T-helper 1 cell treated with Interleukin-12 subunit alpha and Interleukin-12 subunit beta and Interleukin-4 antibody, amounts not matched to agents 30 ng/mL and 1 ng/mL, for 36 hours (primary cell): ENCODE results near the gene ALG6. TPM values are rescaled to one million over a fixed set of nuclear protein-coding genes. Genes with fewer than 3 reads are reported as not detected.
"Not testable (repeated sequence)": the region's sequence is repeated elsewhere in the genome, so short reads cannot be mapped to it uniquely, and the experiment has no call there.

Source experiments
- intact Hi-C: fragments of 100-400 bp; cut with micrococcal nuclease; formaldehyde crosslinking; loops from one replicate; pipeline ENCODE4 v1.15.1; 2024
- total RNA-seq: library from RNA; stranded (reverse); gene quantifications from 2 replicates; pipeline ENCODE4 v1.2.3, GENCODE V29; 2022

The ALG6 gene
- total RNA-seq, 1 donor from 2014 or later: 27.6 TPM

DNA sequence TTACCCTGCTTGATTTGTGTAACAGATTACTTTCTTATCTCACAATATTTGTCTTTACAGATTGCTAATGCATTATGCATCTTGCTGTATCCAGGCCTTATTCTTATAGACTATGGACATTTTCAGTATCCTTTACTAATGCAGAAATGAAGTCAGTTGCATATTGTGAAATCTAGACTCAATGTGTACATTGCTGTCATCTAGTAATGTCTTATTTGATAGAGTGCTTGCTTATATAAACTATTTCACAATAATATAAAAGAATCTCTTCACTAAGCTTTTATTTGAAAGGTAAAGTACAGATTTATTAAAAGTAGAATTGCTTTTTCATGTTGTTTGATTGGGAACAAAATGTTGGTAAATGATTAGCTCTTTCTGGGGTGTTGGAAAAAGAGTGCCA, 39.6 kb downstream of the ALG6 start:
- intact Hi-C loops: no loop called here

DNA sequence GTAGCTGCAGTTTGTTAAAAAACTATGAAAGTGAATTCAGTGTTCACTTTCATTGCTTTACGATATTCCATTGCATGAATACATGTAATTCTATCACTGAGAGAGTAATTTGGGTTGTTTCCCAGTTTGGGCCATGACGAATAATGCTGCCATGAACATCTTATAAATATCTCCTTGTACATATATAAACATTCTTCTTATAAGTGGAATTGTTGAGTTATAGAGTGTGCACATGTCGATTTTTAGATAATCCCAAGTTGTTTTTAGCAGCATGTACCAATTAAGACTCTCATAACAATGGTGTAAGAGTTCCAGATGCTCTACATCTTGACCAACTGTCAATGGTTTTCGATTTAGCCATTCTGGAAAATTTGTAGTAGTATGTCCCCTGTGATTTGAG, 40.9 kb downstream of the ALG6 start:
- intact Hi-C loops: no loop called here

DNA sequence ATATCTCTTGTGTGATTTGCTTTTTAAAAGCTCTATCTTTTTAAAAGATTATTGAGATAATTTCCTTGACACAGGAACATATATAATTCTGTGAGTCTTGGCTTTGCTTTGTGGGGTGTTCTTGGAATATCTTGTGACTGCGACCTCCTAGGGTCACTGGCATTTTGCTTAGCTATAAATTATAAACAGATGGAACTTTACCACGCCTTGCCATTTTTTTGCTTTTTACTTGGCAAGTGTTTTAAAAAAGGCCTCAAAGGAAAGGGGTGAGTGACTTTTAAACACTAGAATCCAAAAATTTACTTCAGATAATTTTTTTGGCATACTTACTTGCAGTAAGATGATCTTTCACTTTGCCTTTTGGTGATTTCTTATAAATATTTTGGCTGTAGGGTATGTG, 43.6 kb downstream of the ALG6 start:
- intact Hi-C loops: no loop called here

DNA sequence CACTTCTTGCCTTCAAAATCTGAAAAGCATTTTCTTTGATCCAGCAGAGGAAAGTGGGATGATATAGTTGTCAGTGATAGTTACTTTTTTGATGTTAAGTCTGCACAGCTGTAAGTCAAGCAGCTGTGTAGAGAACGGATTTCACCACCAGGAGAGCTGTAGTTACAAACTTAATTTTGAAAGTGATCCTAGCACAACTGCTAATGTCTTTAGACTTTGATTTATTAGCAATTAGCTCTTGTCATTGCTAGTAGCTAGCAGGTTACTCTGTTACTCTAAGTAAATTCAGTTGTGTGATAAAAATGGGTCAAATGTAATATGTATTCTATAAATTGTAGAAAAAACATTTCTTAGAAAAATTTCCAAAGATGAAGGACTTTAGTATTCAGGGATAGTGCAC, 46.0 kb downstream of the ALG6 start:
- intact Hi-C loops: no loop called here

DNA sequence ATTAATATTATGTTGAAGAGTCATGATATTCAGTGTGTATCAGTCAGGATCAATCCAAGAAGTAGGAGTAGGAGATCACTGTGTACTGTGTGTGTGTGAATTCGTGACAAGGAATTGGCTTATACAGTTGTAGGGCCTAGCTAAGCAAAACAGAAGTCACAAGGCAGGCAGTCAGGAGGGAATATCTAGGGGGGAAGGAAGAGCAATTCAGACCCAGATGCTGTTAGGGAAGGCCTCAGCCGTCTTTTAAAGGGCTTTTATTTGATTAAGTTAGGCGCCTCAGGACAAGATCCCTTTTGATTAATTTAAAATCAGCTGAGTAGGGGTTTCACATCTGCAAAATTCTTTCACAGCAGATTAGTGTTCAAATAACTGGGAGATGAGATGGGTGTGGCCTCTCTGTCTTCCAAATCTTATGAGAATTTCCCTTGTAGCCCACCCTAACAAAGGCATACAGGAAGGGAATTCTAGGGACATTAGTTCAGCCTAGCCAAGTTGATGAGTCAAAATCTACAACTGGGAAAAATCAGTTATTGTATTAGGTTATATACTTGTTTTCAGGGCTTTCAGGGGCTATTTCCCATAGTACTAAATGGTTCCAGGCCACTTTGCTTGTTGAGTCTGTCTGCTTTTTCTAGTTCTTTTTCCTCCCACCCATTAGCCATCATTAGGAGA, 47.4 kb downstream of the ALG6 start:
- intact Hi-C loops: no loop called here

DNA sequence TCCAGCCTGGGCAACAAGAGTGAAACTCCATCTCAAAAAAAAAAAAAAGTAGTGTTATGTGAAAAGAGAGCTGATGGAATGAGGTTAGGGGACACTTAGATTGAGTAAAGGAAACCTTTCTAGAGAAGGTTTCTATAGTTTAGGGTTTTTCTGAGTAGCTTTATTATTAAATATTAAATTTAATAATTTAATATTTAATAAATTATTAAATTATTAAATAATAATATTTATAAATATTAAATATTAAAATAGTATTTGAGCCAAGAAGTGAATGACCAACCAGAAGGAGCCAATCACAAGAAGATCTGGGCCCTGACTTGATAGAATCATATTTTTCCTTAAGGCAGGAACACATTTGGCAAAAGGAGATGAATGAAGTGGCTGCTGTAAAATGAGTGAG, 50.7 kb downstream of the ALG6 start:
- intact Hi-C loops: no loop called here

DNA sequence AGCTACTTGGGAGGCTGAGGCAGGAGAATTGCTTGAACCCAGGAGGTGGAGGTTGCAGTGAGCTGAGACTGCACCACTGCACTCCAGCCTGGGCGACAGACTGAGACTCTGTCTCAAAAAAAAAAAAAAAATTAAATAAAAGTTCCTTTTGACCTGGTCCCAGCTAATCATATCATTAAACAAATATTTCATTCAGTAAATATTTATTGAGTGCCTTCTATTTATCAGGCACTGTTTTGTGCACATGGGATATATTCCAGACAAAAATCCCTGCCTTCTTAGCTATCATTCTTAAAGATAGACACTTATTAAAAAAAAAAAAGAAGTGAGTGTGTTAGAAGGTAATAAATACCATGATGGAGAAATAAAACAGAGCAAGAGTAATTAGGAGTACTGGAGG, 53.3 kb downstream of the ALG6 start:
- intact Hi-C loops: not testable (repeated sequence)

DNA sequence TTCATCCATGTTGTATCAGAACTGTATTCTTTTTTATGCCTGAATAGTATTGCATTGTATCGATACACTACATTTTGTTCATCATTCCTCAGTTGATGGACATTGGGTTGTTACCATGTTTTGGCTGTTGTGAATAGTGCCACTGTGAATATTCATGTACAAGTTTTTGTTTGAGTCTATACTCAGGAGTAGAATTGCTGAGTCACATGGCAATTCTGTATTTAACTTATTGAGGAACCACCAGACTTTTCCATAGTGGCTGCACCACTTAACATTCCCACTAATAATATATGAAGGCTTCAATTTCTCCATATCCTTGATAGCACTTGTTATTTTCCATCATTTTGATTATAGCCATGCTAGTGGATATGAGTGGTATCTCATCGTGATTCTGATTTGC, 56.2 kb downstream of the ALG6 start:
- intact Hi-C loops: no loop called here

DNA sequence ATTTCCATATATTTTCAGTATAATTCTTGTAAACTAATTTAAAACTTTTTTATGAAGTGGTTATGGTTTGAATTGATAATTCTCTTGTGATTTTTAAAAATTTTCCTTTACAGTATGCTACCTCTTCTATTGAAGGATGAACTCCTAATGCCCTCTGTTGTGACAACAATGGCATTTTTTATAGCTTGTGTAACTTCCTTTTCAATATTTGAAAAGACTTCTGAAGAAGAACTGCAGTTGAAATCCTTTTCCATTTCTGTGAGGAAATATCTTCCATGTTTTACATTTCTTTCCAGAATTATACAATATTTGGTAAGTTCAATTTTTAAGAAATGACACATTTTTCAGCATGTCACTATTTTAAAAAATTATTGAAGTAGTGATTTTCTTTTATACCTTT, 61.4 kb downstream of the ALG6 start:
- intact Hi-C loops: no loop called here

DNA sequence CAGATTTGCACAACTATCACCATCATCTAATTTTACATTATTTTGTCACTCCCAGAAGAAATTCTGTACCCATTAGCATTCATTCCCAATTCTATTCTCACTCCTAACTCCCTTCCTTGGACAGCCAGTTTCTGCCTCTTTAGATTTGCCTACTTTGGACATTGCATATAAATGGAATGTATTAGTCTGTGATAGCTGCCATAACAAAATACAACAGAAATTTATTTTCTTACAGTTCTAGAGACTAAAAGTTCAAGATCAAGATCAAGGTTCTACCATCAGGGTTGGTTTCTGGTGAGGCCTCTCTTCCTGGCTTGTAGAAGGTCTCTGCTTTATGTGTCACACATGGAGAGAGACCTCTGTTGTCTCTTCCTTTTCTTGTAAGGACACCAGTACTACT, 61.9 kb downstream of the ALG6 start:
- intact Hi-C loops: no loop called here

DNA sequence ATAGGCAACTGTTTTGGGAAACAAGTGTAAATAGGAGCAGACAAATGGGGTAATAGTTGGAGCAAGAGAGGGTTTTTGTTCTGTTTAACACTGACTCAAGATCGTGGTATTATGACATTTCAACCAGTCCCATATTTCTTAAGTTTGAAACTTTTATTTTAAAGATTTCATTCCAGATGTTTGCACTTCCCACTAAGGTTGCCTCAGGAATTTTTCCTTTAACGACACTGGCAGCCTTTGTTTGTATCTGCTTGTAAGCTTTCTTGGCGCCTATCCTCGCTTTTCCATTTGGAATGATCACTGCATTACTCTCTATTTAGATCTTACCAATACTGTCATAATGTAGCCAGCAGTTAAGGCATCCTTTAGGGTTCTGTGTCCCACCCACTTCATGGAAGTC, 67.7 kb downstream of the ALG6 start:
- intact Hi-C loops: no loop called here

DNA sequence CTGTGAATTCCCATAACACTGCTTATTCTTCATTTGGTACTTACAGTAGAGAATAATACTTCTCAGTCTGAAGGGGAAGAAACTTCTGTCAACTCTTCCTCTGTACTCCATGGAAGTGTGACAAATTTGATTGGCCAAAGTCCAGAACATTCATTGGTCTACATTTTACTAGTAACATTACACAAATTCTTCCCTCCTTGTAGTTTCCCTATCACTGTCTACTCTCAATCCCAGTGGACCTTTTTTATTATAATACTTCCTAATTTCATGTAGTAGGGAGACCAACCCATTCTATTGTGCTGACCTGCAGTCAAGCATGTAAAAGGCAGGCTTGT, 74.7 kb downstream of the ALG6 start:
- intact Hi-C loops: no loop called here

DNA sequence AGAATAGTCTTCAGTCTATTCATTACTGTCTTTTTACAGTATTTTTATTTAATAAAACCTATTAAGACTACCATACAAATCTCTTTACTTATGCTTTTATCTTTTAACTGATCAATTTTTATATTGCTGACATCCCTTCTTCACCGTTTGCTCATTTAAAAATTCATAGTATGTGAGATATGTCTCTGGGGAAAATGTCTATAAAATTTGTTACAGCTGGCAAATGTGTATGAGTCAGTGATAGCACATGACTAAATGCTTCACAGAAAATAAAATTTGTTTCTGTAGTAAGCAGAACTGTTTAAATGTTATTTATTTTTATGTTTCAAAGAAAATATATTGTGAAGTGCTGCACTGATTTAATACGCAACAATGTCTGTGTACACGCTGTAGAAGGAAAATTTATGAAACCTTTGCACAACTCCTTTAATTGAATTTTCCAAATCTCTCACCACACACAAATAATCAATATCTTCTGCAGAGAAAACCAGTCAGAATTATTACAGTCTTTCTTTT, 81.4 kb downstream of the ALG6 start:
- intact Hi-C loops: no loop called here

DNA sequence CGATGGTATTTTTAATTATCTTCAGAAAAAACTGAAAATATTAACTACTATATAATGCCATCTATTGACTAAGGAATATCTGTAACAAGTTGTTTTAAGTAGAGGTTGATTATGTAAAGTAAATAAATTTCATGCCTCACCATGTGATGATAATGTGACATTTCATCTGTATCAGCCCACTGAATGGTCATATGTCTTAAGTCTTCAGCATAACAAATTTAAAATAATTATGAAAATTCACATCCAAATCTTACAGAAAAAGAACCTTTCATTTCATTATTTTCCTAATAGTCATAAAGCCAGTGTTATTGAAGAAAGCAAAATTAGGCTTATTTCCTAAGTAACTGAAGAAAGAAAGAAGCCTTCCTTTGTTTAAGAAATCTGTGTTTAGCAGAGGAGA, 83.0 kb downstream of the ALG6 start:
- intact Hi-C loops: no loop called here

DNA sequence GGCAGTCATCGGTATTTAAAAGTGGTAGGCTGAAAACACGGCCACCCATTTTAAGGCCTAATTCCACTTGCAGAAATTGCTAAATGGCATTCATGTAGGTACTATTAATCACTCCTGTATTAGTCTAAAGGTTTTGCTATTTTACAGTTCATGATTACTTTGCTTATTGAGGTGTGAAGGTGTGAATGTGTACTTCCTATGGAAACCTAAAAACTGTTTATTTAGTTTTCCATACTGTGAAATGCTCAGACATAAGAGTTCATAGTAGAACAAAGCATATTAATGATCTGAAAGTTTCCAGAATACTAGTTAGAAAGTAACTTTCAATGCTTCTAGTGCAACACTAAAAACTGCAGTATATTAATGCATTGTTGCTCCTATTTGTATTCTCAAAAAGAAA, 85.8 kb downstream of the ALG6 start:
- intact Hi-C loops: no loop called here

DNA sequence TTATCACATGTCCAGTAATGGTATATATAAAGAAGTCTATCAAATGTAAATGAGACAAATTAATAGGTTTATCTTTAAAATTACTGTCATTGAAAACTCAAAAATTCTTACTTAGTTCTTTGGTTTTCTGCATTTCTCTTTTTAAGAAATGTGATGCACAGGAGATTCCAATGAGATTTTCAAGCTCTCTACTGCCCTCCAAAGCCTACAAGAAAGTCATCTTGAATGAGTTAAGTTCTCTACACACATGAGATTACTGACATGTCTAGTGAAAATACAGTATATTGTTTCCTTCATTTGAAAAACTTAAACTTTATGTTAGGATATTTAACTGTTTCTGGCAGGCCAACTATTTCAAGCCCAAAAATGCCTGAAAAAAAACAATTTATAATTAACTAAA, 86.8 kb downstream of the ALG6 start:
- intact Hi-C loops: no loop called here

DNA sequence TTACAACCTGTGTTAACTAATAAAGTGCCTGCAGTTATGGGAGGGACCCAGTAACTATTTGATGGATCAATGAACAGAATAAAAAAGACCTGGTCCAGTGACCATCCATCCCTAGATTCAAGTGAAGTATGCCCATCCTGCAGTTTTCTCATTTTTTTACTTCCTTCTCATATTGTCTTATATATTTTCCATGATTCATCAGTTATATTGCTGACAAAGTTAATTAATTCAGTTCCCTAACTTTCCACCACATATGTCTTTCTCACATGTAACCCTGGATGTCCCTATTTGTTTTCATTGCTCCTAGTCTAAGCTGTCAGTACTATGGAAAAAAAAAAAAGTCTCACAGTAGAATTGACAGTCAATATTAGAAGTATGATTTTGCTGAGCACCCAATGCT, 91.3 kb downstream of the ALG6 start:
- intact Hi-C loops: no loop called here

DNA sequence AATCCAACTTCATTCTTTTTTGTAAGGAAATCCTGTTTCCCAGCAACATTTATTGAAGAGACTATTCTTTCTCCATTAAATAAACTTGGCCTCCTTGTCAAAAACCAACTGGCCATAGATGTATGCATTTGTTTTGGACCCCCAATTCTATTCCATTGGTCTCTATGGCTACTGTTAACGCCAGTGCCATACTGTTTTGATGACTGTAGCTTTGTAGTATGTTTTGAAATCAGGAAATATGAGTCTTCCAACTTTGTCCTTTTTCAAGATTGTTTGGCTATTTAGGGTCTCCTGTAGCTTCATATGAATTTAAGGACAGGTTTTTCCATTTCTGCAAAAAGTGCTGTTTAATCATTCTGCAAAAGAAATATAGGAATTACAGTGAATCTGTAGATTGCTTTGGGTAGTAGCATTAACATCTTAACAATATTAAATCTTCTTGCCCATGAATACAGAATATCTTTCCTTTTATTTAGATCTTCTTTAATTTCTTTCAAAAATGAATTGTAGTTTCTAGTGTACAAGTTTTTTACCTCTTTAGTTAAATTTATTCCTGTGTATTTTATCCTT, 94.3 kb downstream of the ALG6 start:
- intact Hi-C loops: no loop called here

DNA sequence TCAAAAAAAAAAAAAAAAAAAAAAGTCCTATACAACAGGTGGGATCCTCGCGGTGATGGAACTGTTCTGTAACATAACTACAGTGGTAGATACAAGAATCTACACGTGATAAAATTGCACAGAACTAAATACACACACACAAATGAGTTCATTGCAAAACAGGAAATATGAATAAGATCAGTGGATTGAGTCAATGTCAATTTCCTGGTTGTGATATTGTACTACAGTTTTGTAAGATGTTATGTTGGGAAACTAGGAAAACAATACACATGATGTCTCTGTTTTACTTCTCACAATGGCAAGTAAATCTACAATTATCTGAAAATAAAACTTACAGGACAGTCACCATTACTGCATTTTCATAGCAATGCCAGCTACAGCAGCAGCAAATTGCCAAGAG, 95.8 kb downstream of the ALG6 start:
- intact Hi-C loops: no loop called here

DNA sequence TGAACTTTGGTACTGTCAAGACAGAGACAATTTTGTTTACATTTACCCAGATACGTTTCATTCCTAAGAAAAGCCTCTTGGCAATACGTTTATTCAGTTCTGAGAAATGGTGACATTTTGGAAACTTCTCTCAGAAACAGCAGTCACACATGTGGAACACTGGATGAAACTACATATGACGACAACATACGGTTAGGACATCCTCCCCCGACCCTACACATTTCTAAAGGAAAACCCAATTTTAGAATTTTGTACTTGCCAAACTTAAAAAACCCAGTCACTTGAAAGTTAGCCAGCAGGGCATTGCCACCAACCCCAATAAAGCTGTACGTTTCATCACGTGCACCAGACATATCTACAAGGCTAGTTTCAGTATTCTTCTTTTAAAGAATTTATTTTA, 98.8 kb downstream of the ALG6 start:
- intact Hi-C loops: no loop called here

DNA sequence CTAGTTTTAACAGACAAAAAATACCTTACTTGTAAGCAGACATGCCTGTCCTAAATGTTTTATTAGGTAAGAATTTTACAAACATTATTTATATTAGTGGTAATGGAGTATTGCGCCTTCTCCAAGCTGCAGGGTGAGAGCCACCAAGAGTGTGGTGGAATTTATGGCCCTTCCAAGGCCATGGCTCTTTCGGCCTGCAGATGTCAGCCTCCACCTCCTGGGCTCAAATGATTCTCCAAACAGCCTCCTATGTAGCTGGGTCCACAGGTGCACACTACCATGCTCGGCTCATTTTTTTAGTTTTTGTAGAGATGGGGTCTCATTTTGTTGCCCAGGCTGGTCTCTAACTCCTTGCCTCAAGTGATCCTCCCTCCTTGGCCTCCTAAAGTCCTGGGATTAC, 99.3 kb downstream of the ALG6 start:
- intact Hi-C loops: no loop called here

DNA sequence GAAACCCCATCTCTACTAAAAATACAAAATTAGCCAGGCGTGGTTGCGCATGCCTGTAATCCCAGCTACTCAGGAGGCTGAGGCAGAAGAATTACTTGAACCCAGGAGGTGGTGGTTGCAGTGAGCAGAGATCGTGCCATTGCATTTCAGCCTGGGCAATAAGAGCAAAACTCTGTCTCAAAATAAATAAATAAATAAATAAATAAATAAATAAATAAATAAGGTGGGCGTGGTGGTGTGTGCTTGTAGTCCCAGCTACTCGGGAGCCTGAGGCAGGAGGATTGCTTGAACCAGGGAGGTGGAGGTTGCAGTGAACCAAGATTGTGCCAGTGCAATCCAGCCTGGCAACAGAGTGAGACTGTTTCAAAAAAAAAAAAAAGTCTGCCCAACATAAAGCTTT, 101.3 kb downstream of the ALG6 start:
- intact Hi-C loops: not testable (repeated sequence)

DNA sequence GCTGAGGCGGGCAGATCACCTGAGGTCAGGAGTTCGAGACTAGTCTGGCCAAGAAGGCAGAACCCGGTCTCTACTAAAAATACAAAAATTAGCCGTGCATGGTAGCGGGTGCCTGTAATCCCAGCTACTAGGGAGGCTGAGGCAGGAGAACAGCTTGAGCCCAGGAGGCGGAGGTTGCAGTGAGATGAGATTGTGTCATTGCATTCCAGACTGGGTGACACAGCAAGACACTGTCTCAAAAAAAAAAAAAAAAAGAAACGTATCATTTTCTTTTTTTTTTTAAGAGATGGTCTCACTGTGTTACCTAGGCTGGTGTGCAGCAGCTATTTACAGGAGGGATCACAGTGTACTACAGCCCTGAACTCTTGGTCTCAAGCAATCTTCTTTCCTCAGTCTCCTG, 108.3 kb downstream of the ALG6 start:
- intact Hi-C loops: no loop called here

DNA sequence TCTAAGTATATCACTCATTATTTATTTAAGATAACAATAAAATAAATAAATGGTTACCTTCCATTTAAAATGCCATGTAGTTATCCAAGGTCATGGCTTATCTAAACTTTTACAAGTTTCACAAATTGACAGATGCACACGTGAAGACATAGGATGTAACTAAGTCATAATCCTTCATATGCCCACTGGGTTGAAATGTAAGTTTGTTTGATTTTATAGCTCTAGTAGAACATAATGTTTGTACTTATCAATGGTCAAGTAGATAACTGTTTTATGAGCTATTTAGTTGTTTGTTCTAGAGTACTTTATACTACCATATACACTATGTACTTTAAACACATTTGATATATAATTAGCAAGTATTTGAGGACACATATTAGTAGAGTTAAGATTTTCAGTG, 112.6 kb downstream of the ALG6 start:
- intact Hi-C loops: no loop called here
